Suprapubic skin (tissue), 4 donors: ENCODE data around the gene GIT2. TPM values are rescaled to one million over a fixed set of nuclear protein-coding genes. Genes with fewer than 3 reads are reported as not detected.
"Not testable (repeated sequence)": the region's sequence is repeated elsewhere in the genome, so short reads cannot be mapped to it uniquely, and the experiment has no call there.

Experiments used
- DNase-seq, 2 donors: peaks; one replicate each; pipeline ENCODE4 v3.0.0-alpha.2; 2019; ENCODE audit warnings: low spot score in 2 of 2
- H3K27ac ChIP-seq: fragments of 200-600 bp; sonication (generic); one replicate; pipeline ENCODE4 v1.5.1; 2019
- H3K27me3 ChIP-seq: fragments of 200-600 bp; sonication (generic); one replicate; pipeline ENCODE4 v1.5.1; 2019
- H3K36me3 ChIP-seq: fragments of 200-600 bp; sonication (generic); one replicate; pipeline ENCODE4 v1.5.1; 2019
- H3K4me1 ChIP-seq: fragments of 200-600 bp; sonication (generic); one replicate; pipeline ENCODE4 v1.5.1; 2019
- H3K4me3 ChIP-seq: fragments of 200-600 bp; sonication (generic); one replicate; pipeline ENCODE4 v1.5.1; 2019; ENCODE audit warnings: mild to moderate bottlenecking
- H3K9me3 ChIP-seq: fragments of 200-600 bp; sonication (generic); one replicate; pipeline ENCODE4 v1.5.1; 2019
- CTCF ChIP-seq, 2 donors: fragments of 200-600 bp in 1 of 2; fragments of 450-650 bp in 1 of 2; sonication (generic) in 1 of 2; IDR thresholded peaks; one replicate each; pipeline ENCODE4 v1.5.1; 2016 to 2019; ENCODE audit warnings: antibody characterized with exemption in 2 of 2, mild to moderate bottlenecking in 1 of 2, moderate library complexity in 1 of 2
- EP300 ChIP-seq: sonication (generic); formaldehyde crosslinking; IDR thresholded peaks from one replicate; pipeline ENCODE4 v1.6.1; 2017; ENCODE audit warnings: antibody characterized with exemption
- POLR2A ChIP-seq, 2 donors: fragments of 450-650 bp; IDR thresholded peaks; one replicate each; pipeline ENCODE4 v1.6.1; 2017; ENCODE audit warnings: antibody characterized with exemption in 2 of 2, mild to moderate bottlenecking in 2 of 2, moderate library complexity in 2 of 2
- POLR2AphosphoS5 ChIP-seq, 3 donors: sonication (generic); formaldehyde crosslinking; IDR thresholded peaks; one replicate each; pipeline ENCODE4 v1.6.1; 2017; ENCODE audit warnings: antibody characterized with exemption in 3 of 3
- WGBS: methylation state at CpG from one replicate; pipeline ENCODE4 v1.1.5; 2018; 5-methylcytosine and 5-hydroxymethylcytosine counted together
- total RNA-seq, 4 donors: library from RNA; depleted of rRNA; stranded (reverse); fragments of >200 nt; gene quantifications; one replicate each; pipeline ENCODE4 v1.1.0, GENCODE V29; 2016

The GIT2 gene
- total RNA-seq, 4 donors from 2014 or later: 19.4 to 60.6 (median 35.0) TPM

DNA sequence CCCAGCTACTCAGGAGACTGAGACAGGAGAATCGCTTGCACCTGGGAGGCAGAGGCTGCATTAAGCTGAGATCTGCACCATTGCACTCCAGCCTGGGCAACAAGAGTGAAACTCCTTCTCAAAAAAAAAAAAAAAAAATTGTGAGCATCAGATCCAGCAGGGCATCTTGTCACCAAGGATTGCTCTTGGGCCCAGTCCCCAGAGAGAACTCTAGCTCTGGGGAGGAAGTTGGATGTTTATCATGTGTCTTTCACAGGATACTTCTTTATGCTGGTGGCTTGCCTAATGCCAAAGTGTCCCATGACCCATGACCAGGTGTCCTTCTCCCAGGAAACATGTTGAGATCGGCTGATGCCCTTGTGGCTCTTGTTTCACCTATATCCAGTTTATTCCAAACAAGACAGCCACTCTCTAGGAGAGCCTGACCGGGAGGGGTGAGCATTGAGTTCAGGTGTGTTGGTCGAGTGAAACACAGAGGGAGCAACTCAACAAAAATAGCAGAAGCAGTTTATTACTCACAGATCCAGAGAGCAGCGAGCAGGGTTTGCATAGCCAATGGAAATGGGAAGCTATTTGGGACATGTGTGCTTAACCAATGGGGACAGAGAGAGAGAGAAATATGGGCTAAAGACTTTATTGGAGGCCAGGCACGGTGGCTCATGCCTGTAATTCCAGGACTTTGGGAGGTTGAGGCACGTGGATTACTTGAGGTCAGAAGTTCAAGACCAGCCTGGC, 102.7 kb downstream of the GIT2 start:
- TF ChIP-seq POLR2A (IDR thresholded peaks at IDR 0.05) (no peak), POLR2AphosphoS5 (IDR thresholded peaks at IDR 0.05) (no peak), EP300 (no peak), CTCF (IDR thresholded peaks at IDR 0.05) (no peak)
- WGBS: 85% methylated on average over 7 of the region's 7 CpGs
- H3K4me1 ChIP-seq: peaks cover 38% of the 10 kb centered on the region
- H3K9me3 ChIP-seq: no peaks in the 10 kb centered on the region
- no peak overlapping the region for H3K4me3 ChIP-seq
- no peaks in the 10 kb centered on the region for H3K27me3 ChIP-seq
- no peaks in the 10 kb centered on the region for H3K36me3 ChIP-seq
- peak overlapping the region; percentile 29 for H3K27ac ChIP-seq
- no peak for DNase-seq

- no peak overlapping the region for H3K4me3 ChIP-seq
- 49% methylated on average over 4 of the region's 4 CpGs for WGBS
- no peaks in the 10 kb centered on the region for H3K36me3 ChIP-seq
- TF ChIP-seq EP300 (no peak), POLR2A (IDR thresholded peaks at IDR 0.05) (no peak), CTCF (IDR thresholded peaks at IDR 0.05) (no peak), POLR2AphosphoS5 (IDR thresholded peaks at IDR 0.05) (no peak)
- H3K27ac ChIP-seq: peak overlapping the region; percentile 29
- H3K9me3 ChIP-seq: no peaks in the 10 kb centered on the region
- no peak for DNase-seq
- peaks cover 44% of the 10 kb centered on the region for H3K4me1 ChIP-seq
- no peaks in the 10 kb centered on the region for H3K27me3 ChIP-seq
Observed at GRCh38 chr12:109892748-109893147, 103.4 kb downstream of the GIT2 start.

- TF ChIP-seq EP300: no peak
- no peak for TF ChIP-seq POLR2AphosphoS5 (IDR thresholded peaks at IDR 0.05)
- TF ChIP-seq CTCF (IDR thresholded peaks at IDR 0.05): no peak
- TF ChIP-seq POLR2A (IDR thresholded peaks at IDR 0.05): no peak
- DNase-seq: no peak
- Histone ChIP-seq H3K9me3 (no peaks in the 10 kb centered on the region), H3K27me3 (no peaks in the 10 kb centered on the region), H3K36me3 (no peaks in the 10 kb centered on the region), H3K27ac (no peak overlapping the region), H3K4me3 (no peak overlapping the region), H3K4me1 (peaks cover 48% of the 10 kb centered on the region)
- WGBS: 89% methylated on average over 1 of the region's 1 CpG
Observed at GRCh38 chr12:109892165-109892715, 103.9 kb downstream of the GIT2 start.

GRCh38 chr12:109891731-109892130, 104.4 kb downstream of the GIT2 start:
- H3K4me1 ChIP-seq: peaks cover 48% of the 10 kb centered on the region
- H3K36me3 ChIP-seq, H3K4me3 ChIP-seq, H3K27ac ChIP-seq, DNase-seq, H3K27me3 ChIP-seq, H3K9me3 ChIP-seq: not testable (repeated sequence)
- 82% methylated on average over 6 of the region's 7 CpGs for WGBS

DNA sequence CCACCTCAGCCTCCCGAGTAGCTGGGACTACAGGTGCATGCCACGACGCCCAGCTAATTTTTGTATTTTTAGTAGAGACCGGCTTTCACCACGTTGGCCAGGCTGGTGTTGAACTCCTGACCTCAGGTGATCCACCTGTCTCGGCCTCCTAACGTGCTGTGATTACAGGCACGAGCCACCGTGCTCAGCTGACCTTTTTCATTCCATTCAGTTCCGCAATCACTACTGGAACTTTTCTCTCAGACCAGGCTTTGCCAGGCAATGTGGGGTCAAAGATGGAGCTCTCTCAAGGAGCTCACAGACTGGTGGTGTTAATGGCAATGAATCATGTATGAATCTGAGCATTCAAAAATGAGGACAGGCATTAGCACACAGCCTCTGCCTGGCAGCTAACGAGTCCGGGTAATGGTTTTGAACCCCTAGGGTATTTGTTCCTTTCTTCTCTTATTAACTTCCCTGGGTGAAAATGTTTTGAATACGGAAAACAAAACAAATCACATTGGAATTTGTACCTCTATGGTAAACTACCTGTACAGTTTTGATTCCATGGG, 105.5 kb downstream of the GIT2 start:
- no peak for DNase-seq
- H3K4me1 ChIP-seq: peaks cover 48% of the 10 kb centered on the region
- H3K27me3 ChIP-seq: no peaks in the 10 kb centered on the region
- 73% methylated on average over 13 of the region's 13 CpGs for WGBS
- TF ChIP-seq POLR2AphosphoS5 (IDR thresholded peaks at IDR 0.05): no peak
- H3K4me3 ChIP-seq: no peak overlapping the region
- H3K36me3 ChIP-seq: no peaks in the 10 kb centered on the region
- no peaks in the 10 kb centered on the region for H3K9me3 ChIP-seq
- no peak overlapping the region for H3K27ac ChIP-seq

DNA sequence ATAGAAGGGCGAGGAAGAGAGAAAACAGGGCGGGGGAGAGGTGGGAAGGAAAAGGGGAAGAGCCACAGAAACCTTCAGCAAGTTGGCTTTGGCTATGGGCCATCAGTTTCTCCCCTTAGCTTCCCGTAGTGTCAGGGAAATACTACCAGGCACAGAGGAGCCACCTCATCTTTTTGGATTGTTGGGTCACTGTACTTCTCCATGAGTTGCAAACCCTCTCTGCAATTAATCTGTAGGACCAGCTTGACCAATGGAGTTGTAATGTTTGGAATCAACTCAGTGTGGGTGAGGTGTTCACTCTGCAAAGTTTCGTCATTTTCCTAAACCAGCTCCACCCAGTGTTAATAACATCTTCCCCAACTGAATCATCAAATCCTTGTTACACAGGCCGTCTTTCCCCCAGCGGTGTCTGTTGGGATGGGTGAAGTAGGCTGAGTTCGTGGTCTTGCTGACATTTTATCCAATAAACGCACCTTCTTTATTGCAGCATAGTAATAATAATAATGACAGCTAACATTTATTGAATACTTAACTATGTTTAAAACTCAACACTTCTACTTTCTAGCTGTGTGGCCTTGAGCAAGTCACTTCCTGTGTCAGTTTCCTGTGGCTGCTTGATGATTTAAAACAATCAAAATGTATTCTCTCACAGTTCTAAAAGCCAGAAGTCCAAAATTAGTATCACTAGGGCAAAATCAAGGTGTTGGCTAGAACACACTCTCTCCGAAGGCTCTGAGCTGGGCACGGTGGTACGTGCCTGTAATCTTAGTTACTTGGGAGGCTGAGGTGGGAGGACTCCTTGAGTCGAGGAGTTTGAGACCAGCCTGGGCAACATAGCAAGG, 107.8 kb downstream of the GIT2 start:
- H3K4me3 ChIP-seq: no peak overlapping the region
- H3K36me3 ChIP-seq: no peaks in the 10 kb centered on the region
- TF ChIP-seq POLR2A (IDR thresholded peaks at IDR 0.05) (no peak), EP300 (no peak), POLR2AphosphoS5 (IDR thresholded peaks at IDR 0.05) (peak in 2 of 3 donors; percentile 27 to 37), CTCF (IDR thresholded peaks at IDR 0.05) (no peak)
- peak overlapping the region; percentile 83 for H3K27ac ChIP-seq
- no peaks in the 10 kb centered on the region for H3K9me3 ChIP-seq
- DNase-seq: no peak
- H3K4me1 ChIP-seq: peaks cover 51% of the 10 kb centered on the region
- no peaks in the 10 kb centered on the region for H3K27me3 ChIP-seq
- WGBS: 33% methylated on average over 12 of the region's 12 CpGs
